Subcutaneous abdominal adipose tissue (tissue), 5 donors: ENCODE data around the gene IQSEC3.

ENCODE experiments used
- H3K27ac ChIP-seq: one replicate; pipeline ENCODE4 v1.7.0; 2013; ENCODE audit warnings: low read depth, mild to moderate bottlenecking, inconsistent platforms, low read length, moderate library complexity
- H3K27me3 ChIP-seq, 5 donors: one replicate each; pipeline ENCODE4 v1.7.0; 2013; ENCODE audit warnings: low read length in 5 of 5, inconsistent platforms in 1 of 5; ENCODE audit not compliant: control insufficient read depth in 5 of 5, insufficient read depth in 4 of 5
- H3K36me3 ChIP-seq, 5 donors: one replicate each; pipeline ENCODE4 v1.7.0; 2013; ENCODE audit warnings: low read length in 5 of 5; ENCODE audit not compliant: control insufficient read depth in 5 of 5, insufficient read depth in 5 of 5
- H3K4me1 ChIP-seq, 5 donors: one replicate each; pipeline ENCODE4 v1.7.0; 2013; ENCODE audit warnings: low read length in 5 of 5, mild to moderate bottlenecking in 3 of 5, moderate library complexity in 1 of 5; ENCODE audit not compliant: control insufficient read depth in 5 of 5, insufficient read depth in 5 of 5
- H3K4me3 ChIP-seq, 5 donors: one replicate each; pipeline ENCODE4 v1.7.0; 2013; ENCODE audit warnings: low read length in 5 of 5, low read depth in 1 of 5
- H3K9ac ChIP-seq, 5 donors: one replicate each; pipeline ENCODE4 v1.7.0; 2013; ENCODE audit warnings: low read length in 5 of 5, mild to moderate bottlenecking in 4 of 5, moderate library complexity in 3 of 5
- H3K9me3 ChIP-seq, 5 donors: one replicate each; pipeline ENCODE4 v1.7.0; 2013; ENCODE audit warnings: low read length in 5 of 5; ENCODE audit not compliant: control insufficient read depth in 5 of 5
- donor health status: healthy.
- donor health status: healthy.
- donor health status: healthy.
- donor health status: healthy.
- donor health status: healthy.

Gene IQSEC3

DNA sequence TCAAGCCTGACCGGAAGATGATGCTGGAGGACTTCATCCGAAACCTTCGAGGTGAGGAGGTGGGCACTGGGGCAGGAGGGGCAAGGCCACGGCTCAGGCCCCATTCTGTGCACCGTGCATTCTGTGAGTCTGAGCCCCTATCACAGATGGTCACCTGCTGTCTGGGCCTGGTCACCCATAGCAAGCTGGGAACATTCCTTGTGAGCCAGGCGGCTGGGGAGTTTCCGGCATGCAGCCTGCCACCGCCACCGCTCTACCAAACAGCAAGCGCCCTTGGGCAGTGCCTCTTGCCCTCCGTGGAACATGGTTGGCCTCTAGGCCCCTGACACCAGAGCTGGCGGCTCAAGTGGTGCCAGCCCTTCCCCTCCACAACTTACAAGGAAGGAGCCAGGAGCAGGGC lies 91.1 kb downstream of the IQSEC3 start:
- Histone ChIP-seq H3K4me3 (no peak overlapping the region), H3K36me3 (no peaks in the 10 kb centered on the region), H3K9me3 (no peaks in the 10 kb centered on the region), H3K27ac (no peak overlapping the region), H3K27me3 (peaks cover 0 to 6% (median 0%) of the 10 kb centered on the region in 5 donors), H3K9ac (no peak overlapping the region), H3K4me1 (peaks cover 0 to 10% (median 8%) of the 10 kb centered on the region in 5 donors)

DNA sequence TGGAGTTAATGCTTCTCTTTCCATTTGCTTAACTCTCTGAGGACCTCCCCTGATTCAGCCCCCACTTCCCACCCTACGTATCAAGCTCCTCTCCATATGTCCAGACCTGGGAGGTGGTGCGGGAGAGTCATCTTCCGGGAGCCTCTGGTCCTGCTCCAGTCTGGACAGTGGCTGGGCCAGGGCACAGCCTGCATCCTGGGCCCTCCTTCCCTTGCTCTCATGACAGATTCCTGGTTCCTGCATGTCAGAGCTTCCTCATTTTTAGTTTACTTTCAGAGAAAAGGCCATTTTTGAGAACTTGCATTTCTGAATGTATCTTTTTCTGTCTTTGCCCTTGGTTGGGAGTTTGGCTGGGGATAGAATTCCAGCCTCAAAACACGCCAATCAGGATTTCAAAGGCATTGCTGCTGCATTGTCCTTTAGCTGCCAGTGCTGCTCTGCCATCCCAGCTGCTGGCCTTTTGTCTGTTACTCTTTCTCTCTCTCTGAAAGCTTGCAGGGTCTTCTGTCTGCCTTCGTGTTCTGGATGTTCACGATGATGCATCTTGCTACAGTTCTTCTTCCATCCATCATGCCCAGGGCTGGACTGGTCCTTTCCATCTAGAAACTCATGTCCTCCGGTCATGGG lies 92.7 kb downstream of the IQSEC3 start:
- Histone ChIP-seq H3K9ac (no peak overlapping the region), H3K27ac (no peak overlapping the region), H3K36me3 (peaks cover 0 to 5% (median 0%) of the 10 kb centered on the region in 5 donors), H3K27me3 (peaks cover 0 to 6% (median 0%) of the 10 kb centered on the region in 5 donors), H3K4me1 (no peaks in the 10 kb centered on the region), H3K4me3 (no peak overlapping the region), H3K9me3 (no peaks in the 10 kb centered on the region)

DNA sequence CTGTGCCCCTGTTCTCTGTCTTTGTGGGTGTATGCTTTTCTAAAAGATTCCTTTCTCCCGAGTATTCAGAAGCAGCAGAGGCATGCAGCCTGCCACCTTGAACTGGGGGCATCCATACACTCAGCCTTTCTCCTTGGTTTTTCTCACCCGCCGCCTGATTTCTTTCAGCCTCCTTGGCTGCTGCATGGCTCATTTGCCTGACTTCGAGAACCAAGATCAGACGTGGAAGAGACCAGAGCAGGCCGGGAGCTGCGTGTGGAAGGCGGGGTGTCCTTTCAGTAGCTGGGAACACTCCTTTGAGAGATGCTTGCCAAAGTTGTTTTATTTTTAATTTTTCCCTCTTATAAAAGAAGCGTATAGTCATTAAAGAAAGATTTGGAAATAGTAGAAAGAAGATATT lies 94.3 kb downstream of the IQSEC3 start:
- H3K9ac ChIP-seq = no peak overlapping the region
- no peaks in the 10 kb centered on the region for H3K4me1 ChIP-seq
- H3K27me3 ChIP-seq = peaks cover 0 to 3% (median 0%) of the 10 kb centered on the region in 5 donors
- H3K36me3 ChIP-seq = peaks cover 0 to 8% (median 2%) of the 10 kb centered on the region in 5 donors
- H3K9me3 ChIP-seq = no peaks in the 10 kb centered on the region
- H3K27ac ChIP-seq = no peak overlapping the region
- no peak overlapping the region for H3K4me3 ChIP-seq

DNA sequence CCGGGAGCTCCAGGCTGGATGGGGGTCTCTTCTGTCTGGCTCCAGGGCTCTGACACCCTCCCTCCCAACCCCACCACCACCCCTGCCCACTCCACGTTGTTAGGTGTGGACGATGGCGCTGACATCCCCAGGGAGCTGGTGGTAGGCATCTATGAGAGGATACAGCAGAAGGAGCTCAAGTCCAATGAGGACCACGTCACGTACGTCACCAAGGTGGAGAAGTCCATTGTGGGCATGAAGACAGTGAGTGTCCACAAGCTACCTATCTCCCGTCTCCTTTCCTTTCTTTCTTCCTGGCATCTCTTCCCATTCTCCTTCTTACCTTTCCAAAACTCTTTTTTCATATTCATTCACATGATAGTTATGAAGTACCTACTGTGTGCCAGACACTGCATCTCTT lies 95.3 kb downstream of the IQSEC3 start:
- Histone ChIP-seq H3K9ac (no peak overlapping the region), H3K27me3 (no peaks in the 10 kb centered on the region), H3K36me3 (peaks cover 0 to 8% (median 2%) of the 10 kb centered on the region in 5 donors), H3K9me3 (no peaks in the 10 kb centered on the region), H3K4me3 (no peak overlapping the region), H3K27ac (no peak overlapping the region), H3K4me1 (peaks cover 0 to 5% (median 0%) of the 10 kb centered on the region in 5 donors)

GRCh38 chr12:162467-163307 lies 96.1 kb downstream of the IQSEC3 start:
- no peaks in the 10 kb centered on the region for H3K27me3 ChIP-seq
- no peak overlapping the region for H3K9ac ChIP-seq
- no peak overlapping the region for H3K27ac ChIP-seq
- peaks cover 0 to 8% (median 2%) of the 10 kb centered on the region in 5 donors for H3K36me3 ChIP-seq
- no peaks in the 10 kb centered on the region for H3K9me3 ChIP-seq
- no peak overlapping the region for H3K4me3 ChIP-seq
- peaks cover 0 to 13% (median 0%) of the 10 kb centered on the region in 5 donors for H3K4me1 ChIP-seq

- H3K27me3 ChIP-seq = no peaks in the 10 kb centered on the region
- H3K9ac ChIP-seq = no peak overlapping the region
- H3K4me1 ChIP-seq = peaks cover 0 to 15% (median 0%) of the 10 kb centered on the region in 5 donors
- peaks cover 0 to 9% (median 2%) of the 10 kb centered on the region in 5 donors for H3K36me3 ChIP-seq
- no peak overlapping the region for H3K4me3 ChIP-seq
- no peaks in the 10 kb centered on the region for H3K9me3 ChIP-seq
- no peak overlapping the region for H3K27ac ChIP-seq
Observed at GRCh38 chr12:163406-163986, 96.9 kb downstream of the IQSEC3 start.

- Histone ChIP-seq H3K9me3 (no peaks in the 10 kb centered on the region), H3K9ac (no peak overlapping the region), H3K4me3 (no peak overlapping the region), H3K27me3 (no peaks in the 10 kb centered on the region), H3K4me1 (peaks cover 0 to 15% (median 0%) of the 10 kb centered on the region in 5 donors), H3K27ac (no peak overlapping the region), H3K36me3 (peaks cover 0 to 11% (median 2%) of the 10 kb centered on the region in 5 donors)
Observed at GRCh38 chr12:164207-164606, 97.6 kb downstream of the IQSEC3 start.

DNA sequence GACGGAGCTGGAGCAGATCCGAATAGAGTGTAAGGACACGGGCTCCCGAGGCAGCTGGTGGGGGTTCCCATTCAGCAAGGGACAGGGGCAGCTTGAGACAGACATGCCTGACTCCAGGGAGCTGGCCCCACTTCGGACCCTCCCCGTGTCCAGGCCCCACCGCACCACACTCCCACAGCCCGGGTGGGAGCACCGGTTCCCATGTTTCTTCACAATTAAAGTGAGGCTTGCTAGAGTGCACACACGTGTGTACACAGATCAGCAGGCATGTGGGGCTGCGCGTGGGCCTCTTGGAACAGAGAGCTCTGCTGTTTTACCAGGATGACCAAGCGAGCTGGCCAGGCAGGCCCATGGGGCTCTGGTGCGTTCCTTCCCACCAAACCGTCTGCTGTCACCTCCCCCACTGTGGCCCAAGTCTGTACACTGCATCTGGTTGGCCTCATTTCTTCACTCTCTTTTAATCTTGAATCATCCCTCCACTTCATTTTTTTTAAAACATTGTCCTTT lies 99.3 kb downstream of the IQSEC3 start:
- peaks cover 0 to 22% (median 0%) of the 10 kb centered on the region in 5 donors for H3K4me1 ChIP-seq
- H3K9ac ChIP-seq = no peak overlapping the region
- H3K9me3 ChIP-seq = no peaks in the 10 kb centered on the region
- no peak overlapping the region for H3K4me3 ChIP-seq
- no peak overlapping the region for H3K27ac ChIP-seq
- peaks cover 0 to 5% (median 0%) of the 10 kb centered on the region in 5 donors for H3K27me3 ChIP-seq
- H3K36me3 ChIP-seq = peaks cover 0 to 11% (median 2%) of the 10 kb centered on the region in 5 donors

DNA sequence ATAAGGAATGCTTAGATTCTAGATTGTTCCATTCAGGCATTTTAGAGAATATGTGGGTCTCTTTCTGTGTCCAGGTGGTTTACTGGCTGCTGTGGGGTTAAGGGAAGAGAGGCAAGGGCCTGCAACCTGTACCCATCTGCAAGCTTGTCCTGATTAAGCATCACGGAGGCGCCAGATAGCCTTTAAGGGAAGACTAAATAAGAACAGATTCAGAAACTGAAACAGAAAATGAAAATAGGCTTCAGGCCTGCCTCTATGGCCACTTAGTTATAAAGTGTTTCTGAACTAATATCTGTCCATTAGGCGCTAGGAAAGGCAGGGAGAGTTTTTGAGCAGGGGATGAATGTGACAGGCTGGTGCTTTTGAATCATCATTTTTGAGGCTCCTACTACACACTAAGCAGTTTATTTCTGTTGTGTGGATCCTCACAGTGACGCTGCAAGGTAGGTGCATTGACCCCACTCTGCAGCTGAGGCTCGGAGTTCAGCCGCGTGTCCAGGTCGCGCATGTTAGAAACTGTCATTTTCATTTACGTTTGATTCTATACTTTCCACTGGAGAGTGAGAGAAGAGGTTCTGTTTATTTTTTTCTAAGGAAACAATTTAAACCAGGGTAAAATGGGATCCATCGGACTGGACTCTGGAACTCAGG lies 100.0 kb downstream of the IQSEC3 start:
- no peak overlapping the region for H3K9ac ChIP-seq
- peaks cover 0 to 22% (median 0%) of the 10 kb centered on the region in 5 donors for H3K4me1 ChIP-seq
- H3K4me3 ChIP-seq = no peak overlapping the region
- H3K27me3 ChIP-seq = peaks cover 0 to 5% (median 0%) of the 10 kb centered on the region in 5 donors
- no peak overlapping the region for H3K27ac ChIP-seq
- no peaks in the 10 kb centered on the region for H3K9me3 ChIP-seq
- peaks cover 0 to 11% (median 2%) of the 10 kb centered on the region in 5 donors for H3K36me3 ChIP-seq
